Measurements from ENCODE around the gene CUL9. TPM values are rescaled to one million over a fixed set of nuclear protein-coding genes. Genes with fewer than 3 reads are reported as not detected.

The CUL9 gene
- polyA plus RNA-seq, 3 donors = 2.9 to 68.8 (median 3.8) TPM

DNA sequence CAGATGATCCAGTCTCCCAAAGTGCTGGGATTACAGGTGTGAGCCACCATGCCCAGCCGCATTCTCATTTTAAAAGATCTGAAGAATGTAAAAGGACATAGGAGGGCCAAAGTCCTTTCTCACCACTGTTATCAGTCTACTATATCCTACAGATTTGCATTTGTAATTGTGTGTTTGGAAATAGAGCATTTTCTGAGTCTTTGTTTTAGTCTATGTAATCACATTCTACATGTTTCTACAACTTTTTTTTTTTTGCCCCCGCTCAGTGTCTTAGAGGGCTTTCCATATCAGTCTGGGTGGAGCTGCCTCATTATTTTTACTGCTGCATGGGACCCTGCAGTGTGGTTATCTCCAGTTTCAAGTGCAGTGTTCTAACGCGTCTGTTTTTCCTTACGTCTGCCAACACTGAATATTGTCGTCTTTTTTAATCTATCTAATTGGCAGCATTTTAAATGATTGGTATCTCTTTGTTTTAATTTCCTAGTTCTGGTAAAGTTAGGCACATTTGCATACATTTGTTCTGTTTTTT, 7.8 kb downstream of the CUL9 start:
- intact Hi-C loops (cut with micrococcal nuclease) = no loop called here

DNA sequence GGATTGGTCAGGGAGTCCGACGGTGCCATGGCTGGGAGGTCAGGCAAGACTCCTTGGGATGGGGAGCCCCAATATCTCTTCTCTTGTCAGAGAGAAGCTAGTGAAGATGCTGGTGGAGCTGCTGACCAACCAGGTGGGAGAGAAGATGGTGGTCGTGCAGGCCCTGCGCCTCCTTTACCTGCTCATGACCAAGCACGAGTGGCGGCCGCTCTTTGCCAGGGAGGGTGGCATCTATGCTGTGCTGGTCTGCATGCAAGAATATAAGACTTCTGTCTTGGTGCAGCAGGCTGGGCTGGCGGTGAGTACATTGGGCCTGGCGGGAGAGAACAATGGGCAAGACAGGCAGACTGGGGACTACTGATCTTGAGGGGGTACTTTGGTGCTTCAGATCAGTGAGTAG, 10.9 kb downstream of the CUL9 start:
- H2AFZ ChIP-seq (ENCODE audit: insufficient read depth, low read depth, low read length, poor library complexity, severe bottlenecking) = no peak overlapping the region
- Mint-ChIP-seq H3K4me1 (peaks cover 5% of the 10 kb centered on the region), H3K27me3 (ENCODE audit: low read depth in 3 of 3) (no peaks in the 10 kb centered on the region), H3K9me3 (no peaks in the 10 kb centered on the region), H3K36me3 (peaks cover 59 to 79% of the 10 kb centered on the region in 2 donors), H3K27ac (peak overlapping the region in 1 of 7 donors; percentile 3), H3K4me3 (no peak overlapping the region)
- intact Hi-C loops (cut with micrococcal nuclease) = no loop called here
- no peak for DNase-seq
- H3K79me2 ChIP-seq (ENCODE audit: insufficient read depth, low read length) = no peaks in the 10 kb centered on the region
- WGBS (ENCODE audit: insufficient coverage) = 98% methylated on average over 7 of the region's 9 CpGs
- H3K27ac ChIP-seq (ENCODE audit: low read depth in 1 of 2, low read length in 2 of 2) = no peak overlapping the region
- no peak overlapping the region for H3K4me3 ChIP-seq (replicated peaks in 1 of 3; ENCODE audit: low read depth in 2 of 3, low read length in 3 of 3)
- H3K4me2 ChIP-seq (replicated peaks; ENCODE audit: extremely low read depth, low read length, poor library complexity, severe bottlenecking) = no peak overlapping the region
- no peaks in the 10 kb centered on the region for H3K4me1 ChIP-seq (ENCODE audit: control insufficient read depth in 1 of 2, insufficient read depth in 2 of 2, low read length in 2 of 2)
- TF ChIP-seq, protein P1, sequence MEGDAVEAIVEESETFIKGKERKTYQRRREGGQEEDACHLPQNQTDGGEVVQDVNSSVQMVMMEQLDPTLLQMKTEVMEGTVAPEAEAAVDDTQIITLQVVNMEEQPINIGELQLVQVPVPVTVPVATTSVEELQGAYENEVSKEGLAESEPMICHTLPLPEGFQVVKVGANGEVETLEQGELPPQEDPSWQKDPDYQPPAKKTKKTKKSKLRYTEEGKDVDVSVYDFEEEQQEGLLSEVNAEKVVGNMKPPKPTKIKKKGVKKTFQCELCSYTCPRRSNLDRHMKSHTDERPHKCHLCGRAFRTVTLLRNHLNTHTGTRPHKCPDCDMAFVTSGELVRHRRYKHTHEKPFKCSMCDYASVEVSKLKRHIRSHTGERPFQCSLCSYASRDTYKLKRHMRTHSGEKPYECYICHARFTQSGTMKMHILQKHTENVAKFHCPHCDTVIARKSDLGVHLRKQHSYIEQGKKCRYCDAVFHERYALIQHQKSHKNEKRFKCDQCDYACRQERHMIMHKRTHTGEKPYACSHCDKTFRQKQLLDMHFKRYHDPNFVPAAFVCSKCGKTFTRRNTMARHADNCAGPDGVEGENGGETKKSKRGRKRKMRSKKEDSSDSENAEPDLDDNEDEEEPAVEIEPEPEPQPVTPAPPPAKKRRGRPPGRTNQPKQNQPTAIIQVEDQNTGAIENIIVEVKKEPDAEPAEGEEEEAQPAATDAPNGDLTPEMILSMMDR (IDR thresholded peaks at IDR 0.05) = no peak
- no peak overlapping the region for H3K9ac ChIP-seq (ENCODE audit: insufficient read depth, low read length, poor library complexity, severe bottlenecking)
- no peaks in the 10 kb centered on the region for H4K20me1 ChIP-seq (ENCODE audit: insufficient read depth, low read length)
- H3K27me3 ChIP-seq (ENCODE audit: control insufficient read depth in 2 of 2, insufficient read depth in 2 of 2, low read length in 2 of 2) = no peaks in the 10 kb centered on the region
- peaks cover 70 to 78% of the 10 kb centered on the region in 2 donors for H3K36me3 ChIP-seq (replicated peaks in 1 of 2; ENCODE audit: control insufficient read depth in 1 of 2, insufficient read depth in 2 of 2, low read length in 2 of 2)
- no peaks in the 10 kb centered on the region for H3K9me3 ChIP-seq (replicated peaks in 1 of 2; ENCODE audit: control insufficient read depth in 1 of 2, insufficient read depth in 1 of 2, low read length in 2 of 2)

More for the DNA sequence above, 7.8 kb downstream of the CUL9 start:
- Histone ChIP-seq H2AFZ (ENCODE audit: insufficient read depth, low read depth, low read length, poor library complexity, severe bottlenecking) (no peak overlapping the region), H3K4me3 (replicated peaks in 1 of 3; ENCODE audit: low read depth in 2 of 3, low read length in 3 of 3) (no peak overlapping the region), H3K79me2 (ENCODE audit: insufficient read depth, low read length) (no peaks in the 10 kb centered on the region), H3K9ac (ENCODE audit: insufficient read depth, low read length, poor library complexity, severe bottlenecking) (no peak overlapping the region), H3K4me2 (replicated peaks; ENCODE audit: extremely low read depth, low read length, poor library complexity, severe bottlenecking) (no peak overlapping the region), H4K20me1 (ENCODE audit: insufficient read depth, low read length) (no peaks in the 10 kb centered on the region), H3K9me3 (replicated peaks in 1 of 2; ENCODE audit: control insufficient read depth in 1 of 2, insufficient read depth in 1 of 2, low read length in 2 of 2) (no peaks in the 10 kb centered on the region), H3K27ac (ENCODE audit: low read depth in 1 of 2, low read length in 2 of 2) (no peak overlapping the region), H3K4me1 (ENCODE audit: control insufficient read depth in 1 of 2, insufficient read depth in 2 of 2, low read length in 2 of 2) (no peaks in the 10 kb centered on the region), H3K36me3 (replicated peaks in 1 of 2; ENCODE audit: control insufficient read depth in 1 of 2, insufficient read depth in 2 of 2, low read length in 2 of 2) (peaks cover 70 to 78% of the 10 kb centered on the region in 2 donors), H3K27me3 (ENCODE audit: control insufficient read depth in 2 of 2, insufficient read depth in 2 of 2, low read length in 2 of 2) (no peaks in the 10 kb centered on the region)
- peak overlapping the region in 1 of 7 donors; percentile 24 for H3K27ac Mint-ChIP-seq
- H3K9me3 Mint-ChIP-seq = no peaks in the 10 kb centered on the region
- H3K4me3 Mint-ChIP-seq = no peak overlapping the region
- peaks cover 5% of the 10 kb centered on the region for H3K4me1 Mint-ChIP-seq
- H3K36me3 Mint-ChIP-seq = peaks cover 64 to 79% of the 10 kb centered on the region in 2 donors
- WGBS (ENCODE audit: insufficient coverage) = 100% methylated on average over 1 of the region's 6 CpGs
- no peak for DNase-seq
- no peaks in the 10 kb centered on the region for H3K27me3 Mint-ChIP-seq (ENCODE audit: low read depth in 3 of 3)
- TF ChIP-seq, protein P1 (IDR thresholded peaks at IDR 0.05) = no peak

Data from CD14-positive monocyte (primary cell).